HT-29 (cell line): ENCODE measurements around the gene CELA3A. TPM values are rescaled to one million over a fixed set of nuclear protein-coding genes. Genes with fewer than 3 reads are reported as not detected.
"Not testable (repeated sequence)": the region's sequence is repeated elsewhere in the genome, so short reads cannot be mapped to it uniquely, and the experiment has no call there.

ENCODE experiments used
- DNase-seq: peaks from one replicate; pipeline ENCODE4 v3.0.0-alpha.2; 2015; ENCODE audit warnings: low spot score
- total RNA-seq: library from RNA; depleted of rRNA; stranded (reverse); fragments of >200 nt; shearing (Covaris generic); gene quantifications from 2 replicates; pipeline ENCODE4 v1.2.3, GENCODE V29; 2014

Gene CELA3A
- total RNA-seq, 1 experiment from 2014 or later, result not detected

GRCh38 chr1:22018583-22019559 lies 17.4 kb downstream of the CELA3A start:
- DNase-seq, result peak; percentile 74

- DNase-seq, result no peak
Observed at GRCh38 chr1:22021061-22021460, 19.6 kb downstream of the CELA3A start.

- peak; percentile 93 for DNase-seq
Observed at GRCh38 chr1:22024485-22025367, 23.3 kb downstream of the CELA3A start.

GRCh38 chr1:22025368-22026155 lies 24.1 kb downstream of the CELA3A start:
- peak; percentile 90 for DNase-seq

GRCh38 chr1:22026924-22027289 lies 25.4 kb downstream of the CELA3A start:
- no peak for DNase-seq

- no peak for DNase-seq
Observed at GRCh38 chr1:22030057-22030456, 28.6 kb downstream of the CELA3A start.

- no peak for DNase-seq
Observed at GRCh38 chr1:22030473-22030872, 29.0 kb downstream of the CELA3A start.

- DNase-seq, result peak; percentile 64
Observed at GRCh38 chr1:22031214-22031962, 29.9 kb downstream of the CELA3A start.

GRCh38 chr1:22034834-22035233 lies 33.4 kb downstream of the CELA3A start:
- not testable (repeated sequence) for DNase-seq

GRCh38 chr1:22037520-22037919 lies 36.1 kb downstream of the CELA3A start:
- DNase-seq, result no peak

GRCh38 chr1:22038036-22038435 lies 36.6 kb downstream of the CELA3A start:
- no peak for DNase-seq

- DNase-seq, result peak; percentile 77
Observed at GRCh38 chr1:22039594-22040285, 38.3 kb downstream of the CELA3A start.

- DNase-seq, result no peak
Observed at GRCh38 chr1:22040286-22040623, 38.8 kb downstream of the CELA3A start.

GRCh38 chr1:22041505-22041904 lies 40.0 kb downstream of the CELA3A start:
- DNase-seq, result no peak

GRCh38 chr1:22043198-22043769 lies 41.8 kb downstream of the CELA3A start:
- peak; percentile 72 for DNase-seq

- peak; percentile 29 for DNase-seq
Observed at GRCh38 chr1:22044690-22045420, 43.4 kb downstream of the CELA3A start.

GRCh38 chr1:22045604-22046228 lies 44.3 kb downstream of the CELA3A start:
- no peak for DNase-seq

GRCh38 chr1:22048351-22049192 lies 47.1 kb downstream of the CELA3A start:
- DNase-seq, result no peak
